NOMO-1 treated with DMSO at 0.1 percent for 48 hours (cell line): ENCODE data around the gene CSGALNACT2.
"Not testable (repeated sequence)": the region's sequence is repeated elsewhere in the genome, so short reads cannot be mapped to it uniquely, and the experiment has no call there.

Experiments used
- DNase-seq: peaks from one replicate; lab custom pipeline; 2025; ENCODE audit not compliant: unreplicated experiment; lab: John Stamatoyannopoulos, UW

Gene CSGALNACT2

DNA sequence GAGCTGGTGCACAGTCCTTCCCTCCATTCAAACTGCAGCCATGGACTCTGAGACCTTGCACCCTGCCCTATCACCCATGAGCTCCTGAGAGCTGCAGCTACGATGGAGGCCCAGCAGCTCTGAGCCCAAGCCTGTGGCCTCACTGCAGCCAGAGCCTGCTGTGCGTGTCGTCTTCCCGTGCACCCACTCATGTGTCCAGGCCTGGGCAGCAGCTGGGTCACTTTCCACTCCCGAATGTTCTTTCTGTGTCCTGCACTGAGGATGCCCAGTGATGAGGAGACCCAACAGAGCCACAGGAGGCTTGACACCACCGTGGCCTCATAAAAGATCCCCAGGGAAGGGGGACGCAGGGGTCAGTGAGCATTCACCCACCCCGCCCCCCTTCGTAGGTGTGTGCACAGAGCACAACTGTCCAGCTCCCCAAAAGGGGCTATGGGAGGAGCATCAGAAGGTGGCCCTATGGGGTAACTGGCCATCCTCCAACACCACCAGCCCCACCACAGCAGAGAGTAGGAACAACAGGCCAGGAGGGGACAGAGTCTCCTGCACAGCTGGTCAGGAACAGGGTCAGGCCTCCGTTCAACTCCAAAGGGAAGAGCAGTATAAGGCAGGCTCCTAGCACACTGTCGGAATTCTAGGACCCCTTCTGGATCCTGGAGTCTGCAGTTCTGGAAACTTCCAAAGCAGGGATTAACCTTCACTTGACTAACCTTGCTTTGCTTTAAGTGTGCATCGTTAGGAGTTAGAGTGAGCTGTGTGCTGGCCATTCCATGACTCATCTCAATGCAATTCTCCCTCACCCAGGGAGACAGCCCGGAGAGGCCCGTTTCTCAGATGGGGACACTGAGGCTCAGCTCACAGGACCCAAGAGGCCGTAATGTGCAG lies 76.1 kb downstream of the CSGALNACT2 start:
- DNase-seq: no peak

- DNase-seq: no peak
Measured at GRCh38 chr10:43214956-43215561, 76.8 kb downstream of the CSGALNACT2 start.

DNA sequence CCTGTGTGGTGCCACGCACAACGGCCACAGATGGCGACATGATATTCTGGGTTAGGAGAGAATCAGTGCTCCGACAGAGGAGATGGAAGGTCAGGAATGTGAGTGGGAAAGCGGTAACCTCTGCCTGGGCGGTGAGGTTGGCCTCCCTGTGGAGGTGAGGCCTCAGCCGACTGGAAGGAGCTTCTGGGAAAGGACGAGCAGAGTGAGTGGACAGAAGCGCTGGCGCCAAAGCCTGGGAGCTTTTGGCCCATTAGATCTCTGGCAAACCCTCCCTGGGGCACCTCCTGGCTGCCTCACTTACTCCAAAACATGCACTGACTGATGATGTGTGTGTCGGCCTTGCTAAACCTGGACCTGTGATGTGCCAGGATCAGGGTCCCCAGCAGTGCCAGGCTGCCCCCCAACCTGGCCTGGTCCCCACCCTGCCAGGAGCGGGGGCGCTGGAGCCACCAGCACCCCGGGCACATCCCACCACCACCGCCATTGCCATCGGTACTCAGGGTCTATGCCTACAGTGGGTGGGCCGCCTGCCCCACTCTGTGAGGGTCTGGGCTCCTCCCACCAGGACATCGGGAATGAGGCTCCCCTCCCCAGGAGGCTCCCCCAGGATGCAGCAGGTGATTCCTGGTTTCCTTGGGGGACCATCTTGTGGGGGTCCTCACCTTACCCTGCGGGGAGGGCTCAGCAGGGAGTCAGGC lies 77.7 kb downstream of the CSGALNACT2 start:
- no peak for DNase-seq

DNA sequence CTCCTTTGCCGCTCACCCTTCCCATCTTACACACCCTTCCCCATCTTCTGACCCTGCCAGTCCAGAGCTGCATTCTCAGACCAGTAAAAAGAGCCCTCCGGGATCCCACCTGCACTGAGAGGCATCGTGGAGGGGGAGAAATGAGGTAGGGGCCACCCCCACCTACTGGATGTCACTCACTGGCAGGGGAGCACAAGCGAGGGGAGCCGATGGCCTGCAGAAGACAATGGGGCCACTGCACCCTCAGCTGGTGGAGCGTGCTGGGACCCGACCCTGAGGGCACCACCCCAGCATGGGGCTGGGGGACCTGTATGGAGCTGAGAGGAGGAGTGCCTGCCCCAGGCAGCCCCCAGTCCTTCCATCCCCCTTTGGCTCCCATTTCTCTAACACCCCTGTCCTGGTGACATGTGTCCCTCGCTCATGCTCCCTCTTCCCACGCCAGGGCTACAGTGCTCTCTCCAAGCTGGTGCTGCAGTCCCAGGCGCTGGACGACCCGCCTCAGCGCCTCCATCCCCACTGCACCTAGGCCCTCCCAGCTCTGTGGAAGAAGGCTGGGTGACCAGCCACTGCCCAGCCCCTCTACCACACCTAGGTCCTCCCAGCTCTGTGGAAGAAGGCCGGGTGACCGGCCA lies 78.8 kb downstream of the CSGALNACT2 start:
- no peak for DNase-seq

GRCh38 chr10:43217563-43218205 lies 79.4 kb downstream of the CSGALNACT2 start:
- no peak for DNase-seq

- no peak for DNase-seq
Measured at GRCh38 chr10:43218206-43218950, 80.1 kb downstream of the CSGALNACT2 start.

DNA sequence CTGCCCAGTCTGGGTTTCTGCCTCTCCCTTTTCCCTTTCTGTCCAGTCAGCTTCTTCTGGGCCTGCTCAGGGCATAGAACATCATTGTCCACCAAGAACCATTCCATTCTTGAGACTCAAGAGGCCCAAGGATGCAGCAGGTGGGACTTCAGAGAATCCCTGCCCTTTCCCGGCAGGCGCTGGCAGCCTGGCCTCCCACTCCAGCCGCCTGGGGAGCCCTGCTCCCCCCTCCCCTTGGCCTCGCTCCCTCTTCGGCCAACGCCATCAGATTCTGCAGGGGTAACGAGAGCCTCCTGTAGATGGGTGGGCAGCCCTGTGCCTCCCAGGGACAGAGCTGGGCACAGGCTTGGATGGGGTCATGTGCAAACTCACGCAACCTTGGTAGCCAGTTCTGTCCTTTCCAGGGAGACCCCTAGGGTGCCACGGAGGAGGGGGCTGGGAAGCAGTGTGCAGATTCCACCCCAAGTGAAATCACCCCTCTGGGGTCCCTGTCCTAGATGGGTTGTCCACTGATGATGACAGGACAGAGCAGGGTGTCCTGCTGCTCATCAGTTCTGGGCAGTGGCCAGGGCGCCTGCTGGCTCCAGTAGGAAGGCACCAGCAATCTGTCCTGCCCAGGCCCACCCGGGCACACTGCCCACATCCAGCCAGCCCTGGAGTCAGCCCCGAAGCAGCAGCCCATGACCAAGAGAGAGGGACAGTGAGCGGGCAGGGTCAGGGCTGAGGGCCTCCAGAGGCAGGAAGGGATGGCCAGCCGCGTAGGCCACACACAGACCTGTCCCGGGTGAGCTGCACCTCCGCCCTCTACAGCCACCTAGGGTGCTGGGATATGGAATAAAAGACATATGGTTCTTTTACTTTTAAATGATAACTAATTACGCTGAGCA lies 80.9 kb downstream of the CSGALNACT2 start:
- no peak for DNase-seq

DNA sequence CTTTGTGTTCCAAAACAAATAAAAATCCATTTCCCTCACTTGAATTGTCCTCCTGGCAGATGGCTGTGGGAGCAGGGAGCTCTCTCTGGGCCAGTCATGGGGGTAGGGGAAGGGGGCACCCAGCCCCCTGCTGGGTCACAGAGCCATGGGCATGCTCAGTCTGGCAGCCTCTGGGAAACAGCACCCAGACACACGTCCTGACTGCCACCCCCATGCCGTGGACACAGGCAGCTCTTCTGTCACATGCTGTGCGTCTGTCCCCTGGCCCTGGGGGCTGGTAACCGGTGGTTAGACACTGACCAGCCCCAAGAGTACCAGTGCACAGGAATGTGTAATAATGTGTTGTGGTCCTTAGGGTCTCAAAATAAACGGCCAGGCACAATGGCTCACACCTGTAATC lies 81.6 kb downstream of the CSGALNACT2 start:
- no peak for DNase-seq

GRCh38 chr10:43220251-43220650 lies 82.0 kb downstream of the CSGALNACT2 start:
- not testable (repeated sequence) for DNase-seq

GRCh38 chr10:43220657-43221418 lies 82.6 kb downstream of the CSGALNACT2 start:
- no peak for DNase-seq

GRCh38 chr10:43221419-43222209 lies 83.4 kb downstream of the CSGALNACT2 start:
- DNase-seq: no peak

DNA sequence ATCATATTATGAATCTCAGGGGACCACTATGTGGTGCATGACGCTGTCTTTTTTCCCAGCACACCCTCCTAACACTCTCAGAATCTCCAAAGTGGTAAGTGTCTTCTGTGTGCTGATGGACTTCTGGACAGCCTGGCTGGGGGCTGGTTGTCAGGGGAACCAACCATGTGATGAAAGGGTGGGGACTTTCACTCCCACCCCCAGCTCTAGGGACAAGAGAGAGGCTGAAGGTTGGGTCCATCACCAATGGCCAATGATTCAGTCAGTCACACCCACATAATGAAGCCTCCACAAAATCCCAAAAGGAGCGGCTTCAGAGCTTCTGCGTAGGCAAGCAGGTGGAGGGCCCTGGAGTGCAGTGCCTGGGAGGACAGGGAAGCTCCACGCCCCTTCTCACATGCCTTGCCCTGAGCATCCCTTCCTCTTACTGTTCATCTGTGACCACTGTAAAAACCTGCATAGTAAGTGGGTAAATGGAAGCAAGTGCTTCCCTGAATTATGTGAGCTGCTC lies 84.0 kb downstream of the CSGALNACT2 start:
- no peak for DNase-seq

DNA sequence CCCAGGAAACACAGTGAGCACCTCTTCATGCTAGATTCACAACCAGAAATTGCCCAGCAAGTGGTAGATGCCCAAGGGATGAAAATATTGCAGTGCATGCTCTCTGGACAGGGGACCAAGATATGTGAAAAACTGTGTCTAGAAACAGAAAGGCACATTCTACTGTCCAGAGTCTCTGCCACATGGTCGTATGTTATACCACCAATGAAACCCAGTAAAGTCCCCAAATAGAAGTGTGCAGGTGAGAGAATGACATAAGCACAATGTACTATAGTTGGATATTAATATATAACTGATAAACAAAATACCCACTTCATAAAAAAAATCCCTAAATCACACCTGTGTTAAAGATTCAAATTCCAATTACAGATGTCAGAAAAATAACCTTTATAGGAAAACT lies 84.8 kb downstream of the CSGALNACT2 start:
- DNase-seq: no peak

GRCh38 chr10:43224321-43224720 lies 86.1 kb downstream of the CSGALNACT2 start:
- no peak for DNase-seq

GRCh38 chr10:43225004-43225786 lies 87.0 kb downstream of the CSGALNACT2 start:
- DNase-seq: no peak

DNA sequence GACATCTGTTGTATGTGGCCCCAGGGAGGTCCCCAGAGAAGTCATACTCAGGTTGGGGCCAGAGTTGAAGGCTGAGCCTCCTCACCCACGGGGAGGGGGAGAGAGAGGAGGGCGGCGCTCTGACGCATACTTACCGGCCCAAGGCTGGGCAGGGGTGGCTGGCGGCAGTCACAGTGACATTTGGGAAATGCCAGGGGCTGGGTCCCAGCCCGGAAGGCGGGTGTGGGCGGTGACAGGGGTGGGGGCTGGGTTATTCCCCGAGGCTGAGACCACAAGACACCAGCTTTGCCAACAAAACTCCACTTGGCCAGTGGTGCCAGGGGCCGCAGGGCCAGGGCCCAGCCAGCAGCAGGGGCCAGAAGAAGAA lies 87.5 kb downstream of the CSGALNACT2 start:
- no peak for DNase-seq

- DNase-seq: no peak
Measured at GRCh38 chr10:43226441-43226840, 88.2 kb downstream of the CSGALNACT2 start.
